ENCODE results near the gene CBL. TPM values are rescaled to one million over a fixed set of nuclear protein-coding genes. Genes with fewer than 3 reads are reported as not detected.

The CBL gene
- total and polyA plus RNA-seq, 10 of the 15 experiments (the other 5 are each of a cell fraction or from before 2014, with no cell fraction given), result 3.9 to 27.1 (median 9.5) TPM

GRCh38 chr11:119267645-119268044 is 61.5 kb downstream of the CBL start (continued):
- TF ChIP-seq STAT3 (IDR thresholded peaks at IDR 0.05; ENCODE audit: low read depth, low read length), result no peak
- TF ChIP-seq SMAD5 (IDR thresholded peaks at IDR 0.05; ENCODE audit: low read depth), result no peak

DNA sequence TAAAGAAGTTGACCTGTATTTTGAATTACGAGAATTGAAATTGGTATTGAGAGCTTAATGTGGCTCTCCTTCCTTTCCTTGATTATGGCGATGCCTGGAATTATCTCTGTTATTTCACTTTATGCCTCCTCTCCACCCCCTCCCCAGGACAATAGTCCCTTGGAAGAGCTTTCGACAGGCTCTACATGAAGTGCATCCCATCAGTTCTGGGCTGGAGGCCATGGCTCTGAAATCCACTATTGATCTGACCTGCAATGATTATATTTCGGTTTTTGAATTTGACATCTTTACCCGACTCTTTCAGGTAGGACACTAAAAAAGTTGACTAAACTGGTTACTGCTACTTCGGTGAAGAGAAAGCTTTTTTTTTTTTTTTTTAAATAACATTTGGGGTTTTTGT is 67.6 kb downstream of the CBL start:
- peaks cover 5 to 16% of the 10 kb centered on the region in 2 experiments for H3K36me3 ChIP-seq (ENCODE audit: control insufficient read depth in 2 of 2, insufficient read depth in 2 of 2, low read length in 1 of 2)
- ChIA-PET SMC1A (ENCODE audit: uncharacterized antibody, unreplicated experiment) (interaction anchor here (4.0 kb wide), 1 partner anchor 11 kb away, joined by 23 read pairs; no protein-coding TSS in a partner anchor), RAD21 (ENCODE audit: unreplicated experiment) (interaction anchor here (0.8 to 0.9 kb wide), 2 partner anchors 9 to 11 kb away, joined by 3 to 4 read pairs; no protein-coding TSS in a partner anchor), CTCF (interaction anchor here (0.6 to 1.8 kb wide), 6 partner anchors 9 to 77 kb away, joined by 3 to 6 read pairs (median 4); no protein-coding TSS in a partner anchor), POLR2A (interaction anchor here (0.6 to 0.9 kb wide), 3 partner anchors 11 to 43 kb away, joined by 3 to 4 read pairs (median 4); no protein-coding TSS in a partner anchor)
- peaks cover 4% of the 10 kb centered on the region for H3K79me2 ChIP-seq (ENCODE audit: control insufficient read depth, insufficient read depth, low read length)
- H3K9ac ChIP-seq (ENCODE audit: control insufficient read depth, insufficient read depth, low read length), result no peak overlapping the region
- H3K9me3 ChIP-seq (replicated peaks; ENCODE audit: control insufficient read depth, insufficient read depth, low read length), result no peaks in the 10 kb centered on the region
- BruUV-seq (replicated peaks), result no TSS peak
- DNase-seq (ENCODE audit: low read depth, low spot score), result no peak
- no peaks in the 10 kb centered on the region for H3K27me3 ChIP-seq (replicated peaks in 1 of 2; ENCODE audit: control insufficient read depth in 2 of 2, insufficient read depth in 2 of 2, low read length in 1 of 2)
- intact Hi-C loops (cut with micrococcal nuclease; ENCODE audit: unreplicated experiment) (no loop called here), in situ Hi-C loops (cut with MboI) (no loop called here)
- no peak overlapping the region for H3K4me2 ChIP-seq (ENCODE audit: control insufficient read depth, insufficient read depth)
- TF ChIP-seq EED (IDR thresholded peaks at IDR 0.05; ENCODE audit: low read depth) (no peak), CHD4 (IDR thresholded peaks at IDR 0.05) (no peak), MTA3 (IDR thresholded peaks at IDR 0.05; ENCODE audit: borderline replicate concordance, low read length) (no peak), EP300 (IDR thresholded peaks at IDR 0.05; ENCODE audit: borderline replicate concordance in 1 of 2, control insufficient read depth in 1 of 2, low read depth in 2 of 2, low read length in 2 of 2) (no peak), ZZZ3 (IDR thresholded peaks at IDR 0.05; ENCODE audit: control insufficient read depth, insufficient read length, low read depth) (no peak), USF2 (IDR thresholded peaks at IDR 0.05; ENCODE audit: borderline replicate concordance, low read depth, low read length) (no peak), PAX5 (IDR thresholded peaks at IDR 0.05; ENCODE audit: borderline replicate concordance, low read depth, low read length) (no peak), SREBF2 (IDR thresholded peaks at IDR 0.05; ENCODE audit: low read length) (no peak), BRCA1 (IDR thresholded peaks at IDR 0.05; ENCODE audit: low read depth, low read length) (no peak), ZNF24 (IDR thresholded peaks at IDR 0.05) (no peak), GABPA (IDR thresholded peaks at IDR 0.05; ENCODE audit: low read depth) (no peak), NR2F1 (conservative IDR thresholded peaks at IDR 0.05) (no peak), SIN3A (IDR thresholded peaks at IDR 0.05; ENCODE audit: low read depth, low read length) (no peak)
- TF ChIP-seq, protein P1, sequence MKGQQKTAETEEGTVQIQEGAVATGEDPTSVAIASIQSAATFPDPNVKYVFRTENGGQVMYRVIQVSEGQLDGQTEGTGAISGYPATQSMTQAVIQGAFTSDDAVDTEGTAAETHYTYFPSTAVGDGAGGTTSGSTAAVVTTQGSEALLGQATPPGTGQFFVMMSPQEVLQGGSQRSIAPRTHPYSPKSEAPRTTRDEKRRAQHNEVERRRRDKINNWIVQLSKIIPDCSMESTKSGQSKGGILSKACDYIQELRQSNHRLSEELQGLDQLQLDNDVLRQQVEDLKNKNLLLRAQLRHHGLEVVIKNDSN (IDR thresholded peaks at IDR 0.05; ENCODE audit: borderline replicate concordance, extremely low read length, insufficient read depth, low read depth, low read length), result no peak
- no peak overlapping the region for H3K4me3 ChIP-seq
- no peak overlapping the region for H3K27ac ChIP-seq (ENCODE audit: control insufficient read depth, insufficient read depth)
- FAIRE-seq, result no peak
- 95% methylated on average over 6 of the region's 6 CpGs for WGBS (ENCODE audit: insufficient coverage, insufficient replicate concordance, low lambda C conversion rate, missing lambda C conversion rate)
- H2AFZ ChIP-seq (ENCODE audit: control insufficient read depth, low read depth, low read length), result no peak overlapping the region
- H4K20me1 ChIP-seq (ENCODE audit: control insufficient read depth, insufficient read depth), result no peaks in the 10 kb centered on the region
- ATAC-seq, result no peak
- H3K4me1 ChIP-seq (ENCODE audit: control insufficient read depth, insufficient read depth, low read length), result no peaks in the 10 kb centered on the region

Measured in GM12878 (cell line).